Measurements from ENCODE around the gene NEMF. TPM values are rescaled to one million over a fixed set of nuclear protein-coding genes. Genes with fewer than 3 reads are reported as not detected.

Gene NEMF, protein sequence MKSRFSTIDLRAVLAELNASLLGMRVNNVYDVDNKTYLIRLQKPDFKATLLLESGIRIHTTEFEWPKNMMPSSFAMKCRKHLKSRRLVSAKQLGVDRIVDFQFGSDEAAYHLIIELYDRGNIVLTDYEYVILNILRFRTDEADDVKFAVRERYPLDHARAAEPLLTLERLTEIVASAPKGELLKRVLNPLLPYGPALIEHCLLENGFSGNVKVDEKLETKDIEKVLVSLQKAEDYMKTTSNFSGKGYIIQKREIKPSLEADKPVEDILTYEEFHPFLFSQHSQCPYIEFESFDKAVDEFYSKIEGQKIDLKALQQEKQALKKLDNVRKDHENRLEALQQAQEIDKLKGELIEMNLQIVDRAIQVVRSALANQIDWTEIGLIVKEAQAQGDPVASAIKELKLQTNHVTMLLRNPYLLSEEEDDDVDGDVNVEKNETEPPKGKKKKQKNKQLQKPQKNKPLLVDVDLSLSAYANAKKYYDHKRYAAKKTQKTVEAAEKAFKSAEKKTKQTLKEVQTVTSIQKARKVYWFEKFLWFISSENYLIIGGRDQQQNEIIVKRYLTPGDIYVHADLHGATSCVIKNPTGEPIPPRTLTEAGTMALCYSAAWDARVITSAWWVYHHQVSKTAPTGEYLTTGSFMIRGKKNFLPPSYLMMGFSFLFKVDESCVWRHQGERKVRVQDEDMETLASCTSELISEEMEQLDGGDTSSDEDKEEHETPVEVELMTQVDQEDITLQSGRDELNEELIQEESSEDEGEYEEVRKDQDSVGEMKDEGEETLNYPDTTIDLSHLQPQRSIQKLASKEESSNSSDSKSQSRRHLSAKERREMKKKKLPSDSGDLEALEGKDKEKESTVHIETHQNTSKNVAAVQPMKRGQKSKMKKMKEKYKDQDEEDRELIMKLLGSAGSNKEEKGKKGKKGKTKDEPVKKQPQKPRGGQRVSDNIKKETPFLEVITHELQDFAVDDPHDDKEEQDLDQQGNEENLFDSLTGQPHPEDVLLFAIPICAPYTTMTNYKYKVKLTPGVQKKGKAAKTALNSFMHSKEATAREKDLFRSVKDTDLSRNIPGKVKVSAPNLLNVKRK
- total RNA-seq (2021) (49.7 and 67.6 TPM in 2 replicates), Bru-seq, nascent RNA (percentile 89 among the genes with signal in this experiment), BruChase-seq, experiment 1, labeled RNA remaining after a 2-hour chase (percentile 90 among the genes with signal in this experiment), BruChase-seq, experiment 2, labeled RNA remaining after a 6-hour chase (percentile 80 among the genes with signal in this experiment)
- long read RNA-seq, full-length matches to known transcripts: 25 of 43 reads
- long read RNA-seq, partial matches to known transcripts: 8 of 43 reads
- long read RNA-seq, other reads (novel, unspliced or antisense): 10 of 43 reads

GRCh38 chr14:49852301-49853157, at the start of gene NEMF:
Gene NEMF (minus strand): TSS chr14:49852788. CDS start chr14:49852753, 35 bp downstream.
- intact Hi-C loops (cut with micrococcal nuclease; ENCODE audit: unreplicated experiment): loop anchor here (1.0 to 5.0 kb wide), 4 partner anchors 210 to 460 kb away; partner anchors contain the start of genes DMAC2L and L2HGDH
- POLR2A ChIA-PET (ENCODE audit: unreplicated experiment): interaction anchor here (0.6 to 0.7 kb wide), 4 partner anchors 16 to 460 kb away, joined by 3 to 9 read pairs (median 6); partner anchors contain the start of genes DMAC2L and LRR1
- BruUV-seq (replicated peaks): no TSS peak

GRCh38 chr14:49900973-49901372, 48.4 kb upstream of the NEMF start:
- intact Hi-C loops (cut with micrococcal nuclease; ENCODE audit: unreplicated experiment): no loop called here
- no peak overlapping the region for H2AFZ ChIP-seq
- H3F3A ChIP-seq (ENCODE audit: insufficient read depth, low read depth): peaks cover 49% of the 10 kb centered on the region
- no peaks in the 10 kb centered on the region for H3K9me2 ChIP-seq (ENCODE audit: insufficient read depth)
- peaks cover 5% of the 10 kb centered on the region for H3K36me3 ChIP-seq (ENCODE audit: low read depth)
- POLR2A ChIA-PET (ENCODE audit: unreplicated experiment): no interaction called here
- peaks cover 52% of the 10 kb centered on the region for H3K79me2 ChIP-seq (ENCODE audit: low read depth)
- peaks cover 29% of the 10 kb centered on the region for H3K4me1 ChIP-seq (replicated peaks; ENCODE audit: insufficient read depth)
- no peak for TF ChIP-seq EZH2 (IDR thresholded peaks at IDR 0.05; ENCODE audit: low read depth)
- TF ChIP-seq, protein P1, sequence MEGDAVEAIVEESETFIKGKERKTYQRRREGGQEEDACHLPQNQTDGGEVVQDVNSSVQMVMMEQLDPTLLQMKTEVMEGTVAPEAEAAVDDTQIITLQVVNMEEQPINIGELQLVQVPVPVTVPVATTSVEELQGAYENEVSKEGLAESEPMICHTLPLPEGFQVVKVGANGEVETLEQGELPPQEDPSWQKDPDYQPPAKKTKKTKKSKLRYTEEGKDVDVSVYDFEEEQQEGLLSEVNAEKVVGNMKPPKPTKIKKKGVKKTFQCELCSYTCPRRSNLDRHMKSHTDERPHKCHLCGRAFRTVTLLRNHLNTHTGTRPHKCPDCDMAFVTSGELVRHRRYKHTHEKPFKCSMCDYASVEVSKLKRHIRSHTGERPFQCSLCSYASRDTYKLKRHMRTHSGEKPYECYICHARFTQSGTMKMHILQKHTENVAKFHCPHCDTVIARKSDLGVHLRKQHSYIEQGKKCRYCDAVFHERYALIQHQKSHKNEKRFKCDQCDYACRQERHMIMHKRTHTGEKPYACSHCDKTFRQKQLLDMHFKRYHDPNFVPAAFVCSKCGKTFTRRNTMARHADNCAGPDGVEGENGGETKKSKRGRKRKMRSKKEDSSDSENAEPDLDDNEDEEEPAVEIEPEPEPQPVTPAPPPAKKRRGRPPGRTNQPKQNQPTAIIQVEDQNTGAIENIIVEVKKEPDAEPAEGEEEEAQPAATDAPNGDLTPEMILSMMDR (conservative IDR thresholded peaks at IDR 0.05): no peak
- CTCF ChIA-PET: no interaction called here
- H3K27me3 ChIP-seq (ENCODE audit: insufficient read depth, low read depth): no peaks in the 10 kb centered on the region
- H3K27ac ChIP-seq: no peak overlapping the region
- BruUV-seq (replicated peaks): no TSS peak
- no peak for DNase-seq
- H3K9me3 ChIP-seq (ENCODE audit: insufficient read depth, low read depth): no peaks in the 10 kb centered on the region
- H3K4me2 ChIP-seq: no peak overlapping the region
- peaks cover 6% of the 10 kb centered on the region; the same call in 1 of the 2 replicates for H4K20me1 ChIP-seq (ENCODE audit: insufficient read depth)
- no peak overlapping the region for H3K4me3 ChIP-seq

More at GRCh38 chr14:49852301-49853157, at the start of gene NEMF:
- no peaks in the 10 kb centered on the region for H3K9me2 ChIP-seq (ENCODE audit: insufficient read depth)
- peak within 1 kb of the TSS; percentile 53 for H3K27ac ChIP-seq
- H3K27me3 ChIP-seq (ENCODE audit: insufficient read depth, low read depth): no peaks in the 10 kb centered on the region
- peak; percentile 58 to 85 for DNase-seq
- H3K4me1 ChIP-seq (replicated peaks; ENCODE audit: insufficient read depth): peaks cover 32% of the 10 kb centered on the region
- no peaks in the 10 kb centered on the region for H4K20me1 ChIP-seq (ENCODE audit: insufficient read depth)
- peaks cover 25% of the 10 kb centered on the region for H3K36me3 ChIP-seq (ENCODE audit: low read depth)
- H3K9me3 ChIP-seq (ENCODE audit: insufficient read depth, low read depth): no peaks in the 10 kb centered on the region
- peak within 1 kb of the TSS; percentile 87 for H3K4me2 ChIP-seq
- TF ChIP-seq, protein P1 (conservative IDR thresholded peaks at IDR 0.05): peak; percentile 89
- TF ChIP-seq EZH2 (IDR thresholded peaks at IDR 0.05; ENCODE audit: low read depth): no peak
- CTCF ChIA-PET: interaction anchor here (0.6 to 2.6 kb wide), 9 partner anchors 10 to 304 kb away, joined by 3 to 21 read pairs (median 4); partner anchors contain the start of gene VCPKMT
- H3K79me2 ChIP-seq (ENCODE audit: low read depth): peaks cover 51% of the 10 kb centered on the region
- H3F3A ChIP-seq (ENCODE audit: insufficient read depth, low read depth): peaks cover 22% of the 10 kb centered on the region; the same call in 1 of the 2 replicates
- peak within 1 kb of the TSS; percentile 84 for H3K4me3 ChIP-seq
- peak within 1 kb of the TSS; percentile 90 for H2AFZ ChIP-seq
